LNCAP (cell line): Measurements from ENCODE around the gene ANKS1A.

ENCODE experiments used
- CTCF ChIP-seq: fragments of 450-650 bp; IDR thresholded peaks from 2 replicates; pipeline ENCODE4 v1.5.1; 2017; ENCODE audit warnings: mild to moderate bottlenecking

ANKS1A gene

GRCh38 chr6:34888874-34889555, at the start of gene ANKS1A:
TSS of gene ANKS1A (plus strand) at chr6:34889255. CDS start at chr6:34889403, 148 bp downstream.
- TF ChIP-seq CTCF = no peak

- no peak for TF ChIP-seq CTCF
These were observed 49.2 kb upstream of the ANKS1A start for GRCh38 chr6:34839666-34840352.

- no peak for TF ChIP-seq CTCF
These were observed 37.7 kb upstream of the ANKS1A start for GRCh38 chr6:34851361-34851760.

- TF ChIP-seq CTCF = no peak
These were observed 36.5 kb upstream of the ANKS1A start for GRCh38 chr6:34852406-34853085.

GRCh38 chr6:34855463-34855862, 33.6 kb upstream of the ANKS1A start:
- peak; percentile 20; the same call in 1 of the 2 replicates for TF ChIP-seq CTCF

GRCh38 chr6:34858681-34859080, 30.4 kb upstream of the ANKS1A start:
- TF ChIP-seq CTCF = no peak

- TF ChIP-seq CTCF = no peak
These were observed 29.1 kb upstream of the ANKS1A start for GRCh38 chr6:34859951-34860350.
